GM12875 (cell line): ENCODE data around the gene PAPSS2.

Experiments
- H3K4me3 ChIP-seq: one replicate; pipeline ENCODE4 v1.5.1; 2011; ENCODE audit warnings: low read depth, low read length, control low read depth
- CTCF ChIP-seq: IDR thresholded peaks from 2 replicates; pipeline ENCODE4 v1.5.1; 2011; ENCODE audit warnings: low read depth, mild to moderate bottlenecking, control low read depth, inconsistent platforms, low read length, moderate library complexity, borderline replicate concordance; ENCODE audit not compliant: insufficient read depth

PAPSS2 gene

DNA sequence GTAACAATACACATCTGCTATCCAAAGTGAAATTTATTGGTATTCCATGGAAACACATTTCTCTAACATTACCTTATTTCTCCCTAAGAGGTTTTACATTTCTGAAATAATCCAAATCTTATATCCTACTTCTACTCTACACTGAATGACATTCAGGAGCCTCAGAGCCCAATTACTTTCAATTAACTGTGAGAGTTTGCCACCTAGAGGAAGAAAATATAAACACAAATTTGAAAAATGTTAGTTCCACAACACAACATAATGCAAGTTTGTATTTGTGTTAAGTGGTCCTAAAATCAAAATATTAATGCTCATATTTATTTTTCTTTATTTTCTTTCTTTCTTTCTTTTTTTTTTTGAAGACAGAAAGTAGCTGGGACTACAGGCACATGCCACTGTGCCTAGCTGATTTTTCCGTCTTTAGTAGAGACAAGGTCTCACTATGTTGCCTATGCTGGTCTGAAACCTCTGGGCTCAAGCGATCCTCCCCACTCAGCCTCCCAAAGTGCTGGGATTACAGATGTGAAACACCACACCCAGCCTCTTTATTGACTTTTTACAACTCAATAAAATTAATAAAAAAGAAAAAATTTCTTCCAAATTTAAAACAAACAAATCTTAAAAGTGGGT, 112.3 kb downstream of the PAPSS2 start:
- TF ChIP-seq CTCF, result peak; percentile 16; the same call in 1 of the 2 replicates
- H3K4me3 ChIP-seq, result no peak overlapping the region

DNA sequence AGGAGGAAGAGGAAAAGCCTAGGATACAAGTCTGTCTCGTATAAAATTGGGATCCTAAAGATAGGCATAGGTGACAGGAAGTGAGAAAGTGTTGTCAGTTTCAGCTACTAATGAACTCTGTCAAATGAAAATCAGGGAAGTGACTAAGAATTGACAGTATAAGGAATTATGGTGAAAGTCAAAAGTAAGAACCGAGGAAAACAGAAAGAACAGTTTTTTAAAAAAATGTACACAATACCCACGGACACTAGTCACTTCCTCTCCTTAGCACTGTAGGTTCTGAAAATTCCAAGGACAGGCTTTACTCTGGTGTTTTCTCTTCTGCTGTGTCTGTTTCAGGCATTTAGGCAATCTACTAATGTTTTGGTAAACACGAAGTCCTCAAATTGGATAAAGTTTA, 116.1 kb downstream of the PAPSS2 start:
- H3K4me3 ChIP-seq, result no peak overlapping the region
- no peak for TF ChIP-seq CTCF

DNA sequence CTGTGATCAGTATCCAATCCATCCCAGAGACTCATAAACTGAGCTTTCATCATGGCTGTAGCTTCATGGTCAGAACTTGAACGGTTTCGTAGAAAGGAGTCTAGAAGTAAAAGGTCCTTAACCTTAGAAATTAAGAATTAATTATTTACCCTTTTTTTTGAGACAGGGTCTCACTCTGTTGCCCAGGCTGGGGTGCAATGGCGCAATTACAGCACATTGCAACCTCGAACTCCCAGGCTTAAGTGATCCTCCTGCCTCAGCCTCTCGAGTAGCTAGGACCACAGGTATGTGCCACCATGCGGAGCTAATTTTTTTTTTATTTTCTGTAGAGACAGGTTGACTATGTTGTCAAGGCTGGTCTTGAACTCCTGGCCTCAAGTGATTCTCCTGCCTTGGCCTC, 116.7 kb downstream of the PAPSS2 start:
- TF ChIP-seq CTCF, result no peak
- no peak overlapping the region for H3K4me3 ChIP-seq

- TF ChIP-seq CTCF, result no peak
- no peak overlapping the region for H3K4me3 ChIP-seq
These were observed 121.9 kb downstream of the PAPSS2 start for GRCh38 chr10:87781545-87781944.

GRCh38 chr10:87782721-87783120, 123.0 kb downstream of the PAPSS2 start:
- TF ChIP-seq CTCF, result no peak
- H3K4me3 ChIP-seq, result no peak overlapping the region

DNA sequence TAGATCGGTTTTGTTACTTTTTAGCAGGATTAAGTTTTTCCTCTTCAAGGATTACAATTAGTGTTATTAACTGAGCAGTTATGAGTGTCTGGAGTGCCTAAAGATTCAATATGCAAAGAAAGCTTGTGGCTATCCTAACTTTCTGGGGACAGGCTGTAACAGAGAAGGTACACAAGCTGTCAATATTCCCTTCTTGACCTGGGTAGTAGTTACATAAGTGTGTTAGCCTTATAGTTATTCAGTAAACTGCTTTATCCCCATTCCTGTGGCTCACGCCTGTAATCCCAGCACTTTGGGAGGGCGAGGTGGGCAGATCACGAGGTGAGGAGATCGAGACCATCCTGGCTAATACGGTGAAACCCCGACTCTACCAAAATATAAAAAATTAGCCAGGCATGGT, 126.7 kb downstream of the PAPSS2 start:
- H3K4me3 ChIP-seq, result no peak overlapping the region
- TF ChIP-seq CTCF, result no peak

DNA sequence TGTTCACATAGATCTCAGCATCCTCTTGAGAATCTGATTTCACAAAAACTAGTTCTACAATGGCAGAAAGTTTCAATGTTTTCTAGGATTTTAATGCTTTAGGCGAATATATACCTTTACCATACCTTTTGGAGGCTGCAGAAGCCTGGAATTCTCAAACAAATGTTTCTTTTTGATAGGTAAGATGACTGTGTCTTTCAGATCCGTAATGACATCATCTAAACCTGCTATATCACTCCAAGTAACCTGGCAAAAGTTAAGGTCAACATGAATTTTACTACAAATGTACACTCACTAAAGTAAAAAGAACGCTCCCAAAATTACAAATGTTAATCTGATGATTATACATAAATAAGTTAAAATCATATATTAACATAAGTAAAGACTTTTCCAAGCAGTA, 130.5 kb downstream of the PAPSS2 start:
- no peak overlapping the region for H3K4me3 ChIP-seq
- no peak for TF ChIP-seq CTCF
